Liver (tissue), 9 donors: ENCODE measurements around the gene ABCB4. TPM values are rescaled to one million over a fixed set of nuclear protein-coding genes. Genes with fewer than 3 reads are reported as not detected.

ENCODE experiments used
- DNase-seq: peaks from one replicate; pipeline ENCODE4 v3.0.0-alpha.2; 2017; ENCODE audit warnings: low spot score
- H3K27ac ChIP-seq, 2 donors: one replicate each; pipeline ENCODE4 v1.7.0; 2013; ENCODE audit warnings: inconsistent platforms in 2 of 2, low read length in 2 of 2, control low read depth in 1 of 2, low read depth in 1 of 2, mild to moderate bottlenecking in 1 of 2
- H3K27me3 ChIP-seq, 4 donors: one replicate each; pipeline versions ENCODE4 v1.6.1 to v1.7.0; 2013; ENCODE audit warnings: low read length in 3 of 4, inconsistent platforms in 1 of 4, mild to moderate bottlenecking in 1 of 4, moderate library complexity in 1 of 4; ENCODE audit not compliant: control insufficient read depth in 4 of 4, insufficient read depth in 4 of 4
- H3K36me3 ChIP-seq, 4 donors: one replicate each; pipeline versions ENCODE4 v1.6.1 to v1.7.0; 2013; ENCODE audit warnings: low read length in 3 of 4, mild to moderate bottlenecking in 3 of 4, low read depth in 1 of 4, moderate library complexity in 1 of 4; ENCODE audit not compliant: control insufficient read depth in 4 of 4, insufficient read depth in 3 of 4
- H3K4me1 ChIP-seq, 4 donors: one replicate each; pipeline versions ENCODE4 v1.6.1 to v1.7.0; 2013; ENCODE audit warnings: low read length in 3 of 4, mild to moderate bottlenecking in 3 of 4, moderate library complexity in 1 of 4; ENCODE audit not compliant: control insufficient read depth in 4 of 4, insufficient read depth in 4 of 4
- H3K4me3 ChIP-seq, 3 donors: one replicate each; pipeline versions ENCODE4 v1.6.1 to v1.7.0; 2013; ENCODE audit warnings: low read length in 3 of 3, control low read depth in 1 of 3, low read depth in 1 of 3, mild to moderate bottlenecking in 1 of 3
- H3K9ac ChIP-seq, 2 donors: one replicate each; pipeline ENCODE4 v1.7.0; 2013; ENCODE audit warnings: low read length in 2 of 2, mild to moderate bottlenecking in 2 of 2, moderate library complexity in 2 of 2, control low read depth in 1 of 2, low read depth in 1 of 2
- H3K9me3 ChIP-seq, 4 donors: one replicate each; pipeline versions ENCODE4 v1.6.1 to v1.7.0; 2013; ENCODE audit warnings: low read length in 3 of 4; ENCODE audit not compliant: control insufficient read depth in 4 of 4
- CTCF ChIP-seq: fragments of 150-350 bp; IDR thresholded peaks from 2 replicates; pipeline ENCODE4 v1.5.1; 2017; ENCODE audit warnings: improper control_type of control experiment, low read depth, low read length; ENCODE audit not compliant: missing input control
- FOXA1 ChIP-seq: IDR thresholded peaks from 2 replicates; pipeline ENCODE4 v1.6.1; 2016; ENCODE audit warnings: antibody characterized with exemption
- FOXA2 ChIP-seq: IDR thresholded peaks from 2 replicates; pipeline ENCODE4 v1.6.1; 2016; ENCODE audit warnings: antibody characterized with exemption
- GABPA ChIP-seq, 2 donors: IDR thresholded peaks in 1 of 2; conservative IDR thresholded peaks in 1 of 2; 2 replicates each; pipeline ENCODE4 v1.6.1; 2016; ENCODE audit warnings: antibody characterized with exemption in 2 of 2, mild to moderate bottlenecking in 1 of 2, moderate library complexity in 1 of 2
- HNF4A ChIP-seq, 2 donors: conservative IDR thresholded peaks; 2 replicates each; pipeline ENCODE4 v1.6.1; 2016; ENCODE audit warnings: antibody characterized with exemption in 2 of 2, mild to moderate bottlenecking in 2 of 2
- HNF4G ChIP-seq: IDR thresholded peaks from 2 replicates; pipeline ENCODE4 v1.6.1; 2016; ENCODE audit warnings: antibody characterized with exemption
- JUND ChIP-seq, 2 donors: IDR thresholded peaks; 2 replicates each; pipeline ENCODE4 v1.6.1; 2016; ENCODE audit warnings: antibody characterized with exemption in 2 of 2
- NR2F2 ChIP-seq: IDR thresholded peaks from 2 replicates; pipeline ENCODE4 v1.6.1; 2016; ENCODE audit warnings: antibody characterized with exemption
- RAD21 ChIP-seq, 2 donors: IDR thresholded peaks; 2 replicates each; pipeline ENCODE4 v1.6.1; 2016; ENCODE audit warnings: antibody characterized with exemption in 2 of 2, mild to moderate bottlenecking in 2 of 2
- RXRA ChIP-seq, 2 donors: IDR thresholded peaks; 2 replicates each; pipeline ENCODE4 v1.6.1; 2017 to 2018; ENCODE audit warnings: antibody characterized with exemption in 2 of 2, mild to moderate bottlenecking in 1 of 2
- SP1 ChIP-seq: IDR thresholded peaks from 2 replicates; pipeline ENCODE4 v1.6.1; 2018; ENCODE audit warnings: antibody characterized with exemption, mild to moderate bottlenecking
- TAF1 ChIP-seq: conservative IDR thresholded peaks from 2 replicates; pipeline ENCODE4 v1.6.1; 2016; ENCODE audit warnings: antibody characterized with exemption, mild to moderate bottlenecking
- YY1 ChIP-seq: IDR thresholded peaks from 2 replicates; pipeline ENCODE4 v1.6.1; 2016; ENCODE audit warnings: antibody characterized with exemption, mild to moderate bottlenecking
- WGBS: extraction: QIAGEN DNeasy Blood & Tissue Kit; methylation state at CpG from one replicate; pipeline ENCODE4 v1.1.7; 2013; 5-methylcytosine and 5-hydroxymethylcytosine counted together
- polyA plus RNA-seq, 2 donors: library from polyadenylated mRNA; stranded (reverse) in 1 of 2; unstranded in 1 of 2; fragments of 200-250 nt in 1 of 2; fragments of >200 nt in 1 of 2; fragmentation: Nextera tagmentation in 1 of 2; extraction: Ambion mirVana in 1 of 2; gene quantifications; one replicate each; pipeline versions ENCODE4 v1.2.1 to v1.2.3, GENCODE V29; 2013 to 2015
- total RNA-seq, 2 donors: library from RNA; depleted of rRNA; stranded (reverse); fragments of >200 nt; gene quantifications; one replicate each; pipeline ENCODE4 v1.2.3, GENCODE V29; 2014
- TF ChIP-seq, protein P1 (sequence below): IDR thresholded peaks from 2 replicates; pipeline ENCODE4 v1.6.1; 2016; ENCODE audit warnings: antibody characterized with exemption
- TF ChIP-seq, protein P2 (sequence below): IDR thresholded peaks from 2 replicates; pipeline ENCODE4 v1.6.1; 2016; ENCODE audit warnings: antibody characterized with exemption
- TF ChIP-seq, protein P3 (sequence below): IDR thresholded peaks from 2 replicates; pipeline ENCODE4 v1.6.1; 2016; ENCODE audit warnings: antibody characterized with exemption
- TF ChIP-seq, protein P4 (sequence below): IDR thresholded peaks from 2 replicates; pipeline ENCODE4 v1.6.1; 2016; ENCODE audit warnings: antibody characterized with exemption, mild to moderate bottlenecking
- donor health status: healthy.
- donor health status: healthy.
- donor health status: healthy.
- donor health status: healthy.
- donor health status: healthy.

ABCB4 gene
- total and polyA plus RNA-seq, 4 donors: 6.7 to 409 (median 77.6) TPM

GRCh38 chr7:87513735-87514335 lies 38.4 kb upstream of the ABCB4 start:
- no peak overlapping the region for H3K9ac ChIP-seq

More at GRCh38 chr7:87513735-87514335, 38.4 kb upstream of the ABCB4 start:
- DNase-seq: no peak
- H3K36me3 ChIP-seq: peaks cover 4 to 38% (median 22%) of the 10 kb centered on the region in 4 donors
- 90% methylated on average over 5 of the region's 5 CpGs for WGBS
- no peak for TF ChIP-seq FOXA2
- TF ChIP-seq, protein P1, sequence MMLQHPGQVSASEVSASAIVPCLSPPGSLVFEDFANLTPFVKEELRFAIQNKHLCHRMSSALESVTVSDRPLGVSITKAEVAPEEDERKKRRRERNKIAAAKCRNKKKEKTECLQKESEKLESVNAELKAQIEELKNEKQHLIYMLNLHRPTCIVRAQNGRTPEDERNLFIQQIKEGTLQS: no peak
- no peak for TF ChIP-seq GABPA (IDR thresholded peaks at IDR 0.05 in 1 of 2, conservative IDR thresholded peaks at IDR 0.05 in 1 of 2)
- TF ChIP-seq HNF4A (conservative IDR thresholded peaks at IDR 0.05): no peak
- TF ChIP-seq, protein P2, sequence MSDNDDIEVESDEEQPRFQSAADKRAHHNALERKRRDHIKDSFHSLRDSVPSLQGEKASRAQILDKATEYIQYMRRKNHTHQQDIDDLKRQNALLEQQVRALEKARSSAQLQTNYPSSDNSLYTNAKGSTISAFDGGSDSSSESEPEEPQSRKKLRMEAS: no peak
- no peak for TF ChIP-seq NR2F2
- TF ChIP-seq CTCF: no peak
- TF ChIP-seq, protein P3, sequence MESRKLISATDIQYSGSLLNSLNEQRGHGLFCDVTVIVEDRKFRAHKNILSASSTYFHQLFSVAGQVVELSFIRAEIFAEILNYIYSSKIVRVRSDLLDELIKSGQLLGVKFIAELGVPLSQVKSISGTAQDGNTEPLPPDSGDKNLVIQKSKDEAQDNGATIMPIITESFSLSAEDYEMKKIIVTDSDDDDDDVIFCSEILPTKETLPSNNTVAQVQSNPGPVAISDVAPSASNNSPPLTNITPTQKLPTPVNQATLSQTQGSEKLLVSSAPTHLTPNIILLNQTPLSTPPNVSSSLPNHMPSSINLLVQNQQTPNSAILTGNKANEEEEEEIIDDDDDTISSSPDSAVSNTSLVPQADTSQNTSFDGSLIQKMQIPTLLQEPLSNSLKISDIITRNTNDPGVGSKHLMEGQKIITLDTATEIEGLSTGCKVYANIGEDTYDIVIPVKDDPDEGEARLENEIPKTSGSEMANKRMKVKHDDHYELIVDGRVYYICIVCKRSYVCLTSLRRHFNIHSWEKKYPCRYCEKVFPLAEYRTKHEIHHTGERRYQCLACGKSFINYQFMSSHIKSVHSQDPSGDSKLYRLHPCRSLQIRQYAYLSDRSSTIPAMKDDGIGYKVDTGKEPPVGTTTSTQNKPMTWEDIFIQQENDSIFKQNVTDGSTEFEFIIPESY: no peak
- TF ChIP-seq RXRA (IDR thresholded peaks at IDR 0.05): no peak
- TF ChIP-seq JUND (IDR thresholded peaks at IDR 0.05): no peak
- TF ChIP-seq RAD21 (IDR thresholded peaks at IDR 0.05): no peak
- no peak for TF ChIP-seq HNF4G
- no peak for TF ChIP-seq TAF1
- no peak for TF ChIP-seq SP1
- TF ChIP-seq, protein P4, sequence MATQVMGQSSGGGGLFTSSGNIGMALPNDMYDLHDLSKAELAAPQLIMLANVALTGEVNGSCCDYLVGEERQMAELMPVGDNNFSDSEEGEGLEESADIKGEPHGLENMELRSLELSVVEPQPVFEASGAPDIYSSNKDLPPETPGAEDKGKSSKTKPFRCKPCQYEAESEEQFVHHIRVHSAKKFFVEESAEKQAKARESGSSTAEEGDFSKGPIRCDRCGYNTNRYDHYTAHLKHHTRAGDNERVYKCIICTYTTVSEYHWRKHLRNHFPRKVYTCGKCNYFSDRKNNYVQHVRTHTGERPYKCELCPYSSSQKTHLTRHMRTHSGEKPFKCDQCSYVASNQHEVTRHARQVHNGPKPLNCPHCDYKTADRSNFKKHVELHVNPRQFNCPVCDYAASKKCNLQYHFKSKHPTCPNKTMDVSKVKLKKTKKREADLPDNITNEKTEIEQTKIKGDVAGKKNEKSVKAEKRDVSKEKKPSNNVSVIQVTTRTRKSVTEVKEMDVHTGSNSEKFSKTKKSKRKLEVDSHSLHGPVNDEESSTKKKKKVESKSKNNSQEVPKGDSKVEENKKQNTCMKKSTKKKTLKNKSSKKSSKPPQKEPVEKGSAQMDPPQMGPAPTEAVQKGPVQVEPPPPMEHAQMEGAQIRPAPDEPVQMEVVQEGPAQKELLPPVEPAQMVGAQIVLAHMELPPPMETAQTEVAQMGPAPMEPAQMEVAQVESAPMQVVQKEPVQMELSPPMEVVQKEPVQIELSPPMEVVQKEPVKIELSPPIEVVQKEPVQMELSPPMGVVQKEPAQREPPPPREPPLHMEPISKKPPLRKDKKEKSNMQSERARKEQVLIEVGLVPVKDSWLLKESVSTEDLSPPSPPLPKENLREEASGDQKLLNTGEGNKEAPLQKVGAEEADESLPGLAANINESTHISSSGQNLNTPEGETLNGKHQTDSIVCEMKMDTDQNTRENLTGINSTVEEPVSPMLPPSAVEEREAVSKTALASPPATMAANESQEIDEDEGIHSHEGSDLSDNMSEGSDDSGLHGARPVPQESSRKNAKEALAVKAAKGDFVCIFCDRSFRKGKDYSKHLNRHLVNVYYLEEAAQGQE: no peak
- no peak for TF ChIP-seq YY1
- TF ChIP-seq FOXA1: no peak
- no peak overlapping the region for H3K27ac ChIP-seq
- H3K4me3 ChIP-seq: no peak overlapping the region
- H3K9me3 ChIP-seq: no peaks in the 10 kb centered on the region
- H3K27me3 ChIP-seq: no peaks in the 10 kb centered on the region
- H3K4me1 ChIP-seq: no peaks in the 10 kb centered on the region
